Endothelial cell of umbilical vein (primary cell): ENCODE data around the gene ZNF563. TPM values are rescaled to one million over a fixed set of nuclear protein-coding genes. Genes with fewer than 3 reads are reported as not detected.

ENCODE experiments used
- BruUV-seq: library from RNA; stranded (reverse); fragments of 400-500 nt; replicated peaks from 2 replicates; lab custom pipeline; 2021; lab: Mats Ljungman, UMichigan
- CTCF ChIA-PET: fragments of 300-600, 350-600 bp; sonication (Branson Sonifier 250); formaldehyde crosslinking; loops from one replicate; lab custom pipeline; 2021; ENCODE audit warnings: antibody characterized with exemption, inconsistent platforms; lab: Charles Lee
- POLR2A ChIA-PET: fragments of 300-600, 350-600 bp; sonication (Branson Sonifier 250); formaldehyde crosslinking; loops from one replicate; lab custom pipeline; 2021; ENCODE audit warnings: antibody characterized with exemption, inconsistent platforms; lab: Charles Lee
- DNase-seq: peaks from one replicate; pipeline ENCODE4 v3.0.0-alpha.2; 2011; ENCODE audit warnings: low read depth, low spot score
- FAIRE-seq: peaks from 2 replicates; lab custom pipeline; 2011; peaks lifted over from hg19 to GRCh38; lab: Jason Lieb, UNC
- H2AFZ ChIP-seq: 2 replicates; pipeline ENCODE4 v1.6.0; 2012; ENCODE audit warnings: low read depth, low read length, control low read depth, inconsistent platforms
- H3K27ac ChIP-seq: 2 replicates; pipeline ENCODE4 v1.5.1; 2011; ENCODE audit warnings: low read depth, mild to moderate bottlenecking, control low read depth, low read length, moderate library complexity; ENCODE audit not compliant: insufficient read depth
- H3K27me3 ChIP-seq, 2 experiments: 2 replicates each; pipeline versions ENCODE4 v1.6.0 to v1.6.1; 2011; ENCODE audit warnings: low read length in 2 of 2, mixed read lengths in 1 of 2; ENCODE audit not compliant: control insufficient read depth in 2 of 2, insufficient read depth in 2 of 2
- H3K36me3 ChIP-seq, 2 experiments: 2 replicates in 1 of 2; 3 replicates in 1 of 2; pipeline ENCODE4 v1.5.1; 2011; ENCODE audit warnings: low read length in 2 of 2, mild to moderate bottlenecking in 1 of 2, moderate library complexity in 1 of 2; ENCODE audit not compliant: control insufficient read depth in 2 of 2, insufficient read depth in 2 of 2; ENCODE audit errors: extremely low read depth in 1 of 2
- H3K4me1 ChIP-seq: 3 replicates; pipeline ENCODE4 v1.5.1; 2011; ENCODE audit warnings: mild to moderate bottlenecking, low read length; ENCODE audit not compliant: control insufficient read depth, insufficient read depth; ENCODE audit errors: extremely low read depth
- H3K4me2 ChIP-seq: 2 replicates; pipeline ENCODE4 v1.6.1; 2011; ENCODE audit warnings: low read length, control low read depth, mixed read lengths; ENCODE audit not compliant: insufficient read depth
- H3K4me3 ChIP-seq, 3 experiments: fragments of 200-600 bp in 1 of 3; sonication (generic), shearing (Covaris generic) in 1 of 3; replicated peaks in 1 of 3; 2 replicates each; pipeline ENCODE4 v1.5.1; 2011 to 2016; ENCODE audit warnings: control low read depth in 3 of 3, low read length in 3 of 3, mild to moderate bottlenecking in 2 of 3, inconsistent platforms in 1 of 3, low read depth in 1 of 3, moderate library complexity in 1 of 3; ENCODE audit not compliant: insufficient read depth in 1 of 3
- H3K79me2 ChIP-seq: 2 replicates; pipeline ENCODE4 v1.6.0; 2012; ENCODE audit warnings: low read length, inconsistent platforms; ENCODE audit not compliant: control insufficient read depth, insufficient read depth
- H3K9ac ChIP-seq: replicated peaks from 2 replicates; pipeline ENCODE3; 2011; ENCODE audit warnings: low read length, control low read depth; ENCODE audit not compliant: insufficient read depth; ENCODE audit errors: extremely low read depth
- H3K9me1 ChIP-seq: replicated peaks from 3 replicates; pipeline ENCODE4 v1.6.0; 2011; ENCODE audit warnings: mild to moderate bottlenecking, low read length; ENCODE audit not compliant: control insufficient read depth, insufficient read depth; ENCODE audit errors: extremely low read depth
- H3K9me3 ChIP-seq: replicated peaks from 2 replicates; pipeline ENCODE4 v1.5.1; 2012; ENCODE audit warnings: low read length, inconsistent platforms; ENCODE audit not compliant: control insufficient read depth, insufficient read depth
- H4K20me1 ChIP-seq: replicated peaks from 2 replicates; pipeline ENCODE3; 2011; ENCODE audit warnings: mild to moderate bottlenecking, low read length; ENCODE audit not compliant: control insufficient read depth, insufficient read depth; ENCODE audit errors: extremely low read depth
- EZH2 ChIP-seq: IDR thresholded peaks from 2 replicates; pipeline ENCODE4 v1.6.1; 2012; ENCODE audit warnings: borderline replicate concordance, low read depth, mild to moderate bottlenecking, moderate library complexity, low read length, inconsistent platforms; ENCODE audit not compliant: severe bottlenecking
- FOS ChIP-seq: IDR thresholded peaks from 2 replicates; pipeline ENCODE4 v1.6.1; 2011; ENCODE audit warnings: mild to moderate bottlenecking, low read length, moderate library complexity, borderline replicate concordance; ENCODE audit not compliant: insufficient read depth
- GATA2 ChIP-seq: IDR thresholded peaks from 2 replicates; pipeline ENCODE4 v1.7.0; 2011; ENCODE audit warnings: low read depth, mild to moderate bottlenecking, moderate library complexity, mixed read lengths, low read length; ENCODE audit not compliant: insufficient read length, insufficient read depth
- JUN ChIP-seq: IDR thresholded peaks from 2 replicates; pipeline ENCODE4 v1.6.1; 2011; ENCODE audit warnings: borderline replicate concordance, low read depth; ENCODE audit not compliant: insufficient read length, insufficient read depth
- MAX ChIP-seq: IDR thresholded peaks from 2 replicates; pipeline ENCODE4 v1.6.1; 2011; ENCODE audit not compliant: insufficient read depth, insufficient read length
- MYC ChIP-seq: IDR thresholded peaks from one replicate; pipeline ENCODE4 v1.6.1; 2011; ENCODE audit warnings: mild to moderate bottlenecking, low read depth, low read length
- POLR2A ChIP-seq: IDR thresholded peaks from 2 replicates; pipeline ENCODE4 v1.6.1; 2012; ENCODE audit warnings: low read depth, mild to moderate bottlenecking, control low read depth, low read length
- POLR2AphosphoS5 ChIP-seq: IDR thresholded peaks from 2 replicates; pipeline ENCODE4 v1.6.1; 2012; ENCODE audit warnings: low read depth, mild to moderate bottlenecking, control low read depth, low read length, moderate library complexity; ENCODE audit not compliant: insufficient read depth
- dilution Hi-C: fragments of 300-500 bp; cut with MboI; formaldehyde crosslinking; loops from one replicate; pipeline ENCODE4 v1.15.0; 2019; ENCODE audit warnings: low sequenced_read_pairs; ENCODE audit not compliant: extremely low pct_ligation_motif_present
- intact Hi-C: fragments of 100-400 bp; cut with micrococcal nuclease; formaldehyde crosslinking; loops from one replicate; pipeline ENCODE4 v1.10.0; 2022
- polyA plus RNA-seq, 4 experiments: library from polyadenylated mRNA; depleted of rRNA in 3 of 4; stranded (reverse) in 3 of 4; unstranded in 1 of 4; fragments of >200 nt; gene quantifications; 2 replicates each; pipeline versions ENCODE4 v1.2.1 to v1.2.3, GENCODE V29; 2011 to 2012; ENCODE audit warnings: missing spikeins in 1 of 4
- total RNA-seq: library from RNA; stranded (reverse); gene quantifications from 2 replicates; pipeline ENCODE4 v1.2.3, GENCODE V29; 2021
- TF ChIP-seq, protein P1 (sequence below), 2 donors: IDR thresholded peaks; 1 replicate in 1 of 2; 2 replicates in 1 of 2; pipeline ENCODE4 v1.5.1; 2011; ENCODE audit warnings: low read length in 2 of 2, mild to moderate bottlenecking in 2 of 2, moderate library complexity in 2 of 2, control low read depth in 1 of 2, inconsistent platforms in 1 of 2, low read depth in 1 of 2; ENCODE audit not compliant: insufficient read depth in 1 of 2; ENCODE audit errors: extremely low read depth in 1 of 2

The ZNF563 gene
- total and polyA plus RNA-seq, 2 donors (not counting 3 experiments of a cell fraction or from before 2014, with no cell fraction given) = 0.35 to 1.1 TPM

- POLR2A ChIA-PET = no interaction called here
- CTCF ChIA-PET = no interaction called here
Measured at GRCh38 chr19:12284226-12284625, 49.2 kb downstream of the ZNF563 start.

More at GRCh38 chr19:12284226-12284625, 49.2 kb downstream of the ZNF563 start:
- H3K9ac ChIP-seq = no peak overlapping the region
- no peaks in the 10 kb centered on the region for H3K4me1 ChIP-seq
- BruUV-seq = no TSS peak
- H3K36me3 ChIP-seq = no peaks in the 10 kb centered on the region
- intact Hi-C loops = no loop called here
- no peak overlapping the region for H3K4me3 ChIP-seq
- DNase-seq = no peak
- dilution Hi-C loops = no loop called here
- H3K4me2 ChIP-seq = no peak overlapping the region
- H3K9me1 ChIP-seq = no peaks in the 10 kb centered on the region
- H3K27ac ChIP-seq = no peak overlapping the region
- peaks cover 12% of the 10 kb centered on the region for H3K79me2 ChIP-seq
- H3K9me3 ChIP-seq = peaks cover 3% of the 10 kb centered on the region
- H2AFZ ChIP-seq = no peak overlapping the region
- FAIRE-seq = no peak
- no peaks in the 10 kb centered on the region for H4K20me1 ChIP-seq
- TF ChIP-seq FOS (no peak), MAX (no peak), JUN (no peak), EZH2 (no peak), POLR2AphosphoS5 (no peak), GATA2 (no peak), MYC (no peak), POLR2A (no peak)
- TF ChIP-seq, protein P1, sequence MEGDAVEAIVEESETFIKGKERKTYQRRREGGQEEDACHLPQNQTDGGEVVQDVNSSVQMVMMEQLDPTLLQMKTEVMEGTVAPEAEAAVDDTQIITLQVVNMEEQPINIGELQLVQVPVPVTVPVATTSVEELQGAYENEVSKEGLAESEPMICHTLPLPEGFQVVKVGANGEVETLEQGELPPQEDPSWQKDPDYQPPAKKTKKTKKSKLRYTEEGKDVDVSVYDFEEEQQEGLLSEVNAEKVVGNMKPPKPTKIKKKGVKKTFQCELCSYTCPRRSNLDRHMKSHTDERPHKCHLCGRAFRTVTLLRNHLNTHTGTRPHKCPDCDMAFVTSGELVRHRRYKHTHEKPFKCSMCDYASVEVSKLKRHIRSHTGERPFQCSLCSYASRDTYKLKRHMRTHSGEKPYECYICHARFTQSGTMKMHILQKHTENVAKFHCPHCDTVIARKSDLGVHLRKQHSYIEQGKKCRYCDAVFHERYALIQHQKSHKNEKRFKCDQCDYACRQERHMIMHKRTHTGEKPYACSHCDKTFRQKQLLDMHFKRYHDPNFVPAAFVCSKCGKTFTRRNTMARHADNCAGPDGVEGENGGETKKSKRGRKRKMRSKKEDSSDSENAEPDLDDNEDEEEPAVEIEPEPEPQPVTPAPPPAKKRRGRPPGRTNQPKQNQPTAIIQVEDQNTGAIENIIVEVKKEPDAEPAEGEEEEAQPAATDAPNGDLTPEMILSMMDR (IDR thresholded peaks at IDR 0.05; ENCODE audit: extremely low read depth in 1 of 2, insufficient read depth in 1 of 2, low read depth in 1 of 2, low read length in 2 of 2) = no peak
- H3K27me3 ChIP-seq = no peaks in the 10 kb centered on the region
